SK-N-MC (cell line): Measurements from ENCODE around the gene ALDH1A2.

Experiments used
- DNase-seq: peaks from one replicate; pipeline ENCODE4 v3.0.0-alpha.2; 2011; ENCODE audit warnings: low read depth, low spot score
- H3K27ac ChIP-seq: fragments of 200-600 bp; sonication (generic); 2 replicates; pipeline ENCODE4 v1.5.1; 2016; ENCODE audit warnings: mixed run types
- H3K36me3 ChIP-seq: fragments of 200-600 bp; sonication (generic); 2 replicates; pipeline ENCODE4 v1.6.1; 2017; ENCODE audit warnings: antibody characterized with exemption, low read length, mixed read lengths; ENCODE audit not compliant: insufficient read depth
- H3K4me3 ChIP-seq: fragments of 200-600 bp; sonication (generic); 2 replicates; pipeline ENCODE4 v1.5.1; 2016
- H3K9ac ChIP-seq: fragments of 200-600 bp; sonication (generic); 2 replicates; pipeline ENCODE4 v1.8.0; 2017; ENCODE audit warnings: mixed run types, mixed read lengths; ENCODE audit not compliant: insufficient read length
- H3K9me3 ChIP-seq: fragments of 200-600 bp; sonication (generic); 2 replicates; pipeline ENCODE4 v1.6.1; 2017; ENCODE audit warnings: low read depth, mild to moderate bottlenecking, antibody characterized with exemption, low read length, moderate library complexity, mixed read lengths
- EZH2 ChIP-seq: fragments of 200-600 bp; sonication (generic); IDR thresholded peaks from one replicate; pipeline ENCODE4 v1.6.1; 2017; ENCODE audit warnings: antibody characterized with exemption
- FOXP2 ChIP-seq: optimal IDR thresholded peaks from 2 replicates; pipeline ENCODE3; 2011; ENCODE audit warnings: mild to moderate bottlenecking, moderate library complexity; ENCODE audit not compliant: insufficient read depth; ENCODE audit errors: extremely low read length, control extremely low read depth
- POLR2AphosphoS5 ChIP-seq: IDR thresholded peaks from 2 replicates; pipeline ENCODE4 v1.6.1; 2012; ENCODE audit warnings: mild to moderate bottlenecking, low read depth, low read length, borderline replicate concordance

ALDH1A2 gene

DNA sequence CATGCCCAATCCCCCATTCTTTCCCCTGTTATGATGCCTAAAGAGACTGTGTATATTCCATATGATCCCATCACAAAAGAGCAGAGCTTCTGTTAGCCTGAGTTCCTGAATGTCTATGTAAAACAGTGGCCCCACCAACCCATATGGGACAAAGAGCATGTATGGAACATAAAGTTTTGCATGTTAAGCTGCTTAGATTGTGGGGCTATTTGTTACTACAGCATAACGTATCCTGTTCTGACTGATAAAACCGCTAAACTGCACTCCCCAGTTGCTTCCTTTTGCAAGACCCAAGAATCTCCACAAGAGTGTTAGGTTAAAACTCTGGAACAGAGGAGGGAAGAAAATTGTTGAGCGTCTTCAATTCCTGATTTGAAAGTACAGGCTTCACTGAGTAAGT, 154.8 kb downstream of the ALDH1A2 start:
- TF ChIP-seq EZH2 (no peak), FOXP2 (no peak), POLR2AphosphoS5 (no peak)
- Histone ChIP-seq H3K9ac (no peak overlapping the region), H3K27ac (no peak overlapping the region), H3K9me3 (no peaks in the 10 kb centered on the region), H3K4me3 (no peak overlapping the region), H3K36me3 (no peaks in the 10 kb centered on the region)
- no peak for DNase-seq

GRCh38 chr15:57909388-57909787, 156.1 kb downstream of the ALDH1A2 start:
- TF ChIP-seq POLR2AphosphoS5 (no peak), FOXP2 (no peak), EZH2 (no peak)
- Histone ChIP-seq H3K27ac (no peak overlapping the region), H3K4me3 (no peak overlapping the region), H3K36me3 (no peaks in the 10 kb centered on the region), H3K9me3 (no peaks in the 10 kb centered on the region), H3K9ac (no peak overlapping the region)
- DNase-seq, result no peak

GRCh38 chr15:57903626-57904025, 161.9 kb downstream of the ALDH1A2 start:
- Histone ChIP-seq H3K9me3 (no peaks in the 10 kb centered on the region), H3K9ac (no peak overlapping the region), H3K4me3 (no peak overlapping the region), H3K27ac (no peak overlapping the region), H3K36me3 (no peaks in the 10 kb centered on the region)
- TF ChIP-seq FOXP2, result no peak
- TF ChIP-seq POLR2AphosphoS5, result no peak
- no peak for TF ChIP-seq EZH2
- no peak for DNase-seq
